M059J (cell line): ENCODE measurements around the gene ASTN2. TPM values are rescaled to one million over a fixed set of nuclear protein-coding genes. Genes with fewer than 3 reads are reported as not detected.

Source experiments
- DNase-seq: peaks from one replicate; pipeline ENCODE4 v3.0.0-alpha.2; 2012; ENCODE audit warnings: low read depth
- total RNA-seq: library from RNA; depleted of rRNA; stranded (reverse); fragments of >200 nt; shearing (Covaris generic); gene quantifications from 2 replicates; pipeline ENCODE4 v1.2.3, GENCODE V29; 2014

ASTN2 gene
- total RNA-seq, 1 experiment from 2014 or later = 4.2 TPM

- DNase-seq = no peak
These were observed 889.2 kb downstream of the ASTN2 start for GRCh38 chr9:116525611-116526010.

DNA sequence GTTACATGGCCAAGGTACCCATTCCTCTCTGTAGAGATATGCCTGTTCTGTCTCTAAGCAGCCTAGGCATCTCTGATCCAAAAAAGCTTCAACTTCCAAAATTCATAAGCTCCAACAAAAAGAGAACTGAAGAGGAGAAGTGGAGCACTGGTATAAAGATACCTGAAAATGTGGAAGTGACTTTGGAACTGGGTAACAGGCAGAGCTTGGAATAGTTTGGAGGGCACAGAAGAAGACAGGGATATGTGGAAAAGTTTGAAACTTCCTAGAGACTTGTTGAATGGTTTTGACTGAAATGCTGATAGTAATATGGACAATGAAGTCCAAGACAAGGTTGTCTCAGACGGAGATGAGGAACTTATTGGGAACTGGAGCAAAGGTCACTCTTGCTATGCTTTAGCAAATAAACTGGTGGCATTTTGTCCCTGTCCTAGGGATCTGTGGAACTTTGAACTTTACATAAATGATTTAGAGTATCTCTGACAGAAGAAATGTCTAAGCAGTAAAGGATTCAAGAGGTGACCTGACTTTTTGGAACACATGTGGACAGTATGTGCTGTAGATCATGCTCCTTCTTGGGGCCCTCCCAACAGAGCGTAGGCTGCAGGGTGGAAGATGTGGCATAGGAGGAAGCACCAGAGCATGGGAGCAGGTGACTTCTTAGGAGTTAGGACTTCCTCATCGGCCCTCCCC, 889.9 kb downstream of the ASTN2 start:
- no peak for DNase-seq

GRCh38 chr9:116520218-116520617, 894.6 kb downstream of the ASTN2 start:
- no peak for DNase-seq

GRCh38 chr9:116516456-116516855, 898.4 kb downstream of the ASTN2 start:
- no peak for DNase-seq

GRCh38 chr9:116515541-116515940, 899.3 kb downstream of the ASTN2 start:
- no peak for DNase-seq

- DNase-seq = peak; percentile 36
These were observed 908.2 kb downstream of the ASTN2 start for GRCh38 chr9:116506685-116507084.

- no peak for DNase-seq
These were observed 909.9 kb downstream of the ASTN2 start for GRCh38 chr9:116504893-116505480.

DNA sequence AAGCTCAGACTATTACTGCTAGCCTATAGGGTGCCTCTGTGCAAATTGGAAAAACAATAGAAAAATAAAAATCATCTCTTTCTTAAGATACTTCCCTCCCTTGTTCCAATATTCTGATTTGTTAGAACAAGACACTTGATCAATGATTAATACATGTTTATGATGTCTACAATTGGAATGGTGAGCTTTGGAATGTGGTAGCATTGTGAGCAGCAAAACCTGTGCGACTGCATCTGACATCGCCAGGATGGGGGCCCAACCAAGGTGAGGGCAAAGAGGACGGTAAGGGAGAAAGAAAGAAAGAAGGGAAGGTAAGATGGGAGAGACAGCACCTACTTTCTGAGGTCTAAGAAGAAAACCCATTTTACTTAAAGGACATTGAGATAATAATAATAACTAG, 910.8 kb downstream of the ASTN2 start:
- DNase-seq = no peak

DNA sequence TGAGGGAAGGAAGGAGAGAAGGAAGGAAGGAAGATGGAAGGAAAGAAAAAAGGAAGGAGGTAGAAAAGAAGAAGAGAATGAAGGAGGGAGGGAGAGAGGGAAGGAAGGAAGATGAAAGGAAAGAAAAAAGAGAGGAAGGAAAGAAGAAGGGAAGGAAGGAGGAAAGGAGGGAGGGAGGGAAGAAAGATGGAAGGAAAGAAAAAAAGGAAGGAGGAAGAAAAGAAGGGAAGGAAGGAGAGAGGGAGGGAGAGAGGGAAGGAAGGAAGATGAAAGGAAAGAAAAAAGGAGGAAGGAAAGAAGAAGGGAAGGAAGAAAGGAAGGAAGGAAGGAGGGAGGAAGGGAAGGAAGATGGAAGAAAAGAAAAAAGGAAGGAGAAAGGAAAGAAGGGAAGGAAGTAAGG, 912.1 kb downstream of the ASTN2 start:
- no peak for DNase-seq

DNA sequence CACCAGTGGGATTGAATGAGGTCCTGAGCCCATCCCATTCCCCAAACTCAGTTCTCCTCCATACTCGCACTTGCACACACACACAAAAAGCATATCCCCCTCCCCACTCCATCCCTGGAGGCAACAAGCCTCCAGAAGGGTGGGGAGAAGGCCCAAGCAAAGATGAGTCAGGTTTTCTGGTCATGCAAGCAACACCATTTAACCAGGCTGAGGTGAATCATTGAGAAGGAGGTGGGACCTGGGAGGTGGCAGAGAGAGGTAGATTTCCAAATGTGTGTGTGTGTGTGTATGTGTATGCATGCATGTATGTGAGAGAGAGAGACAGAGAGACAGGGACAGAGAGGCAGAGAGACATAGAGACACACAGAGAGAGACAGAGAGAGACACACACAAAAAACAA, 913.0 kb downstream of the ASTN2 start:
- DNase-seq = peak; percentile 87

GRCh38 chr9:116499986-116500871, 914.6 kb downstream of the ASTN2 start:
- DNase-seq = peak; percentile 73

- no peak for DNase-seq
These were observed 915.4 kb downstream of the ASTN2 start for GRCh38 chr9:116499434-116499833.

GRCh38 chr9:116497095-116497890, 917.6 kb downstream of the ASTN2 start:
- DNase-seq = peak; percentile 15

DNA sequence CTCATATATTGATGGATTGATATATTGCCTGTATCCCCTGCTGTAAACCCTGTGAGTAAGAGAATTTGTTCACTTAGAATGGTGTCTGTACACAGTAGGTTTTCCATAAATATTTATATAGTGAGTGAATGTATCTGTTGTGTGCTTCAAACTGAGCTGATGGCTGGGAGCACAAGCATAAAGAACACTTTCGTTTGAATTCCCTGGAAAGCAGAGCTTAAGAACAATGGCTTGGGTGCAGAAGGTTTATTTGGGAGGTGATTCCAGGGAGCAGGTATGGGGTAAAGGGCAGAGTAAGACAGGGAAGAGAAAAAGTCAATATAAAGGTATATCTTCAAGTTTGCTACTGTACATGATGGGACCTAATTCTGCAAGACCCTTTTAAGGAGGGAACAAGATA, 918.7 kb downstream of the ASTN2 start:
- DNase-seq = no peak

GRCh38 chr9:116495725-116496124, 919.1 kb downstream of the ASTN2 start:
- no peak for DNase-seq

GRCh38 chr9:116494815-116495634, 919.8 kb downstream of the ASTN2 start:
- DNase-seq = peak; percentile 13

DNA sequence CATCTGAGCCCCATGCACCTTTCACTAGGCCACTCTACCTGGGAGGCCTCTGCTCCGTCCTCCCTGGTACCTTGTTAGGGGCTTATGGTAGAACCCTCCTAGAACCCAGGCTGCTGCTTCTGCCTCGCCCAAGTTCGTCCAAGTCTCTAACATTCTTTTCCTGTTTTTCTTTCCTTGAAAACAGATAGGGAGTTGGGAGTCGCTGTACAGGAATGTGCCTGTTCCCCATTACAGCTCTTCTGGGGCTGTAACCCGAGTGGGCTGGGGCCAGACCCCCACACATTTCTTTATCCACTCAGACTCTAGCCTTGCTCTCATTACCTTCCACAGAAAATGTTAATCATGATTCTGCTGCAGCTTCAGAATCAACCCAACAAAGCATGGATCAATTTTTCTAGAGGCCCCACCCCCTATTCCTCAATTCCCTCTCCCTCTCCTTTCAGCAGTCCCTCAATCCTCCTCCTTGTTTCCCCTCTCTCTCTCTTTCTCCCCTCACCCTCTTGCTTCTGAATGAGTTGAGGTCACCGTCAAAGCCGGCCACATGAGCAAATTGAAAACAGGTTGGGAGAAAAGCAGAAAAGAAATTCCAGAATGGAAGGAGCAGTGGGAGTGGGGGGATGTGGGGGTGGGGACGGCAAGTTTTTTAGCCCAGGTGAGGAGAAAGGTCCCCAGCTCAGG, 921.5 kb downstream of the ASTN2 start:
- DNase-seq = peak; percentile 12

GRCh38 chr9:116491659-116492058, 923.2 kb downstream of the ASTN2 start:
- DNase-seq = peak; percentile 9

DNA sequence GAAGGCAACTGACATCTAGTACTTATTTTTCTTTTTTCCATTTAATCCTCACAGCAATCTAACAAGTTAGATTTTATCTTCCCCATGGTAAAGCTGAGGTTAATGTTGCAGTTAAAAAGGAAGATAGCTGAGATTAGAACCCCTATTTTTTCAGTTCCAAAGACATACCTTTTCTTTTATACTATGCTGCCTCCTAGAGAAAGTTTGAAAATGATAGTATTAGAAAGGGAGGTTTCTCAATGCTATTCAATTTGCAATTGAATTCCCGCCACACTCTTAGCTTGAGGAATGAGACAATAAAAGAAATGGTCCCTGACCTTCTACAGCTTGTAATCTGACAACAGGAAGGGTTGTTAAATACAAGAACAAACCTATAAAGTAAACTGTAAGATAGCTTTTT, 923.6 kb downstream of the ASTN2 start:
- peak; percentile 6 for DNase-seq

GRCh38 chr9:116490321-116490720, 924.5 kb downstream of the ASTN2 start:
- peak; percentile 25 for DNase-seq
